Measurements from ENCODE around the gene MYOM3. TPM values are rescaled to one million over a fixed set of nuclear protein-coding genes. Genes with fewer than 3 reads are reported as not detected.

MYOM3 gene
- total and polyA plus RNA-seq, 2 of the 13 experiments (the other 11 are each of a cell fraction or from before 2014, with no cell fraction given), result 5.8 to 15.3 TPM

DNA sequence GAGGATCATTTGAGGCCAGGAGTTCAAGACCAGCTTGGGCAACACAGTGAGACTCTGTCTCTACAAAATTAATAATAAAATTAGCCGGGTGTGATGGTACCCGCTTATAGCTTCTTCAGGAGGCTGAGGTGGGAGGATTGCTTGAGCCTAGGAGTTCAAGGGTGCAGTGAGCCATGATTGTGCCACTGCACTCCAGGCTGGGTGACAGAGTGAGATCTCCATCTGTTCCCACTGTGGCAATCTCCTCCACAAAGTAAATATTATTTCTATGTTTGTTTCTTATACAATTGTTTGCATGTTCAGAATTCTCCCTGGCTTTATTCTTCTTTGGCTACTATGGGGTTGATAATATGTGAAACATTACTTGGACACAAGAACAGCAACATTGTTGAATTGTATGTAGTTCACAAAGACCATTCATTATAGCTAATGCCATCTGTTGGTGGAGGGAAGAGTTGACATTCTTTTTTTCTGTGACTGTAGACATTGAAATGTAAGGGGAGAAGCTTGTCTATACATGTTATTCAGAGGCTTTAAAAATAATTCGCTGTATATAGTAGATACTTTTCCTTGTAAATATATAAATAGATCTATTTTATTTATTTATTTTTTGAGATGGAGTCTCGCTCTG lies 84.0 kb downstream of the MYOM3 start (continued):
- TF ChIP-seq, protein P1, sequence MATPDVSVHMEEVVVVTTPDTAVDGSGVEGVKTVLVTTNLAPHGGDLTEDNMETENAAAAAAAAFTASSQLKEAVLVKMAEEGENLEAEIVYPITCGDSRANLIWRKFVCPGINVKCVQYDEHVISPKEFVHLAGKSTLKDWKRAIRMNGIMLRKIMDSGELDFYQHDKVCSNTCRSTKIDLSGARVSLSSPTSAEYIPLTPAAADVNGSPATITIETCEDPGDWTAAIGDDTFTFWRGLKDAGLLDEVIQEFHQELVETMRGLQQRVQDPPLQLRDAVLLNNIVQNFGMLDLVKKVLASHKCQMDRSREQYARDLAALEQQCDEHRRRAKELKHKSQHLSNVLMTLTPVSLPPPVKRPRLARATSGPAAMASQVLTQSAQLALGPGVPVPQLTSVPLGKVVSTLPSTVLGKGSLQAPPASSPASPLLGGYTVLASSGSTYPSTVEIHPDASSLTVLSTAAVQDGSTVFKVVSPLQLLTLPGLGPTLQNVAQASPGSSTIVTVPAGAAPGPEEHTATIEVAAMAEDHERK (CRISPR knock-in tag; IDR thresholded peaks at IDR 0.05; ENCODE audit: low read depth), result no peak
- no peak for TF ChIP-seq PITX1 (CRISPR knock-in tag; IDR thresholded peaks at IDR 0.05)
- TF ChIP-seq ZNF180 (CRISPR knock-in tag; IDR thresholded peaks at IDR 0.05; ENCODE audit: borderline replicate concordance, low read depth), result no peak
- TF ChIP-seq, protein P2, sequence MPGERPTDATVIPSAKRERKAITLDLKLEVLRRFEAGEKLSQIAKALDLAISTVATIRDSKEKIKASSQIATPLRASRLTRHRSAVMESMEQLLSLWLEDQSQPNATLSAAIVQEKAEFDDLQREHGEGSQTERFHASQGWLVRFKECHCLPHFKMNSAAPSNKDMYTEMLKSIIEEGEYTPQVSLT (CRISPR knock-in tag; IDR thresholded peaks at IDR 0.05; ENCODE audit: borderline replicate concordance, low read depth), result no peak
- TF ChIP-seq MAFK (conservative IDR thresholded peaks at IDR 0.05 in 1 of 2, IDR thresholded peaks at IDR 0.05 in 1 of 2; ENCODE audit: low read length in 2 of 2), result no peak
- TF ChIP-seq, protein P3, sequence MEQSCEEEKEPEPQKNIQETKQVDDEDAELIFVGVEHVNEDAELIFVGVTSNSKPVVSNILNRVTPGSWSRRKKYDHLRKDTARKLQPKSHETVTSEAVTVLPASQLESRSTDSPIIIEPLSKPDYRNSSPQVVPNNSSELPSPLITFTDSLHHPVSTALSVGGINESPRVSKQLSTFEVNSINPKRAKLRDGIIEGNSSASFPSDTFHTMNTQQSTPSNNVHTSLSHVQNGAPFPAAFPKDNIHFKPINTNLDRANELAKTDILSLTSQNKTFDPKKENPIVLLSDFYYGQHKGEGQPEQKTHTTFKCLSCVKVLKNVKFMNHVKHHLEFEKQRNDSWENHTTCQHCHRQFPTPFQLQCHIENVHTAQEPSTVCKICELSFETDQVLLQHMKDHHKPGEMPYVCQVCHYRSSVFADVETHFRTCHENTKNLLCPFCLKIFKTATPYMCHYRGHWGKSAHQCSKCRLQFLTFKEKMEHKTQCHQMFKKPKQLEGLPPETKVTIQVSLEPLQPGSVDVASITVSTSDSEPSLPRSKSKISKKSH (CRISPR knock-in tag; IDR thresholded peaks at IDR 0.05; ENCODE audit: borderline replicate concordance), result no peak
- no peak for TF ChIP-seq ZNF788 (CRISPR knock-in tag; IDR thresholded peaks at IDR 0.05; ENCODE audit: borderline replicate concordance)
- no peak for TF ChIP-seq FOXJ3 (CRISPR knock-in tag; IDR thresholded peaks at IDR 0.05; ENCODE audit: borderline replicate concordance)
- TF ChIP-seq, protein P4, sequence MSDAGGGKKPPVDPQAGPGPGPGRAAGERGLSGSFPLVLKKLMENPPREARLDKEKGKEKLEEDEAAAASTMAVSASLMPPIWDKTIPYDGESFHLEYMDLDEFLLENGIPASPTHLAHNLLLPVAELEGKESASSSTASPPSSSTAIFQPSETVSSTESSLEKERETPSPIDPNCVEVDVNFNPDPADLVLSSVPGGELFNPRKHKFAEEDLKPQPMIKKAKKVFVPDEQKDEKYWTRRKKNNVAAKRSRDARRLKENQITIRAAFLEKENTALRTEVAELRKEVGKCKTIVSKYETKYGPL (CRISPR knock-in tag; IDR thresholded peaks at IDR 0.05), result no peak
- no peak for TF ChIP-seq PHF8 (CRISPR knock-in tag; IDR thresholded peaks at IDR 0.05)
- TF ChIP-seq ARID2 (CRISPR knock-in tag; IDR thresholded peaks at IDR 0.05; ENCODE audit: borderline replicate concordance), result no peak
- TF ChIP-seq, protein P5, sequence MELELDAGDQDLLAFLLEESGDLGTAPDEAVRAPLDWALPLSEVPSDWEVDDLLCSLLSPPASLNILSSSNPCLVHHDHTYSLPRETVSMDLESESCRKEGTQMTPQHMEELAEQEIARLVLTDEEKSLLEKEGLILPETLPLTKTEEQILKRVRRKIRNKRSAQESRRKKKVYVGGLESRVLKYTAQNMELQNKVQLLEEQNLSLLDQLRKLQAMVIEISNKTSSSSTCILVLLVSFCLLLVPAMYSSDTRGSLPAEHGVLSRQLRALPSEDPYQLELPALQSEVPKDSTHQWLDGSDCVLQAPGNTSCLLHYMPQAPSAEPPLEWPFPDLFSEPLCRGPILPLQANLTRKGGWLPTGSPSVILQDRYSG (CRISPR knock-in tag; IDR thresholded peaks at IDR 0.05), result no peak
- no peak for TF ChIP-seq AGO2 (optimal IDR thresholded peaks at IDR 0.05; ENCODE audit: low read depth, low read length)
- no peak for TF ChIP-seq NFE2L1 (CRISPR knock-in tag; IDR thresholded peaks at IDR 0.05; ENCODE audit: borderline replicate concordance)
- TF ChIP-seq ZNF20 (CRISPR knock-in tag; IDR thresholded peaks at IDR 0.05), result no peak
- no peak for TF ChIP-seq KMT2A (CRISPR knock-in tag; IDR thresholded peaks at IDR 0.05)
- no peak for TF ChIP-seq KLF11 (CRISPR knock-in tag; IDR thresholded peaks at IDR 0.05)
- no peak for TF ChIP-seq EZH2 (conservative IDR thresholded peaks at IDR 0.05; ENCODE audit: low read depth, low read length)
- TF ChIP-seq, protein P6, sequence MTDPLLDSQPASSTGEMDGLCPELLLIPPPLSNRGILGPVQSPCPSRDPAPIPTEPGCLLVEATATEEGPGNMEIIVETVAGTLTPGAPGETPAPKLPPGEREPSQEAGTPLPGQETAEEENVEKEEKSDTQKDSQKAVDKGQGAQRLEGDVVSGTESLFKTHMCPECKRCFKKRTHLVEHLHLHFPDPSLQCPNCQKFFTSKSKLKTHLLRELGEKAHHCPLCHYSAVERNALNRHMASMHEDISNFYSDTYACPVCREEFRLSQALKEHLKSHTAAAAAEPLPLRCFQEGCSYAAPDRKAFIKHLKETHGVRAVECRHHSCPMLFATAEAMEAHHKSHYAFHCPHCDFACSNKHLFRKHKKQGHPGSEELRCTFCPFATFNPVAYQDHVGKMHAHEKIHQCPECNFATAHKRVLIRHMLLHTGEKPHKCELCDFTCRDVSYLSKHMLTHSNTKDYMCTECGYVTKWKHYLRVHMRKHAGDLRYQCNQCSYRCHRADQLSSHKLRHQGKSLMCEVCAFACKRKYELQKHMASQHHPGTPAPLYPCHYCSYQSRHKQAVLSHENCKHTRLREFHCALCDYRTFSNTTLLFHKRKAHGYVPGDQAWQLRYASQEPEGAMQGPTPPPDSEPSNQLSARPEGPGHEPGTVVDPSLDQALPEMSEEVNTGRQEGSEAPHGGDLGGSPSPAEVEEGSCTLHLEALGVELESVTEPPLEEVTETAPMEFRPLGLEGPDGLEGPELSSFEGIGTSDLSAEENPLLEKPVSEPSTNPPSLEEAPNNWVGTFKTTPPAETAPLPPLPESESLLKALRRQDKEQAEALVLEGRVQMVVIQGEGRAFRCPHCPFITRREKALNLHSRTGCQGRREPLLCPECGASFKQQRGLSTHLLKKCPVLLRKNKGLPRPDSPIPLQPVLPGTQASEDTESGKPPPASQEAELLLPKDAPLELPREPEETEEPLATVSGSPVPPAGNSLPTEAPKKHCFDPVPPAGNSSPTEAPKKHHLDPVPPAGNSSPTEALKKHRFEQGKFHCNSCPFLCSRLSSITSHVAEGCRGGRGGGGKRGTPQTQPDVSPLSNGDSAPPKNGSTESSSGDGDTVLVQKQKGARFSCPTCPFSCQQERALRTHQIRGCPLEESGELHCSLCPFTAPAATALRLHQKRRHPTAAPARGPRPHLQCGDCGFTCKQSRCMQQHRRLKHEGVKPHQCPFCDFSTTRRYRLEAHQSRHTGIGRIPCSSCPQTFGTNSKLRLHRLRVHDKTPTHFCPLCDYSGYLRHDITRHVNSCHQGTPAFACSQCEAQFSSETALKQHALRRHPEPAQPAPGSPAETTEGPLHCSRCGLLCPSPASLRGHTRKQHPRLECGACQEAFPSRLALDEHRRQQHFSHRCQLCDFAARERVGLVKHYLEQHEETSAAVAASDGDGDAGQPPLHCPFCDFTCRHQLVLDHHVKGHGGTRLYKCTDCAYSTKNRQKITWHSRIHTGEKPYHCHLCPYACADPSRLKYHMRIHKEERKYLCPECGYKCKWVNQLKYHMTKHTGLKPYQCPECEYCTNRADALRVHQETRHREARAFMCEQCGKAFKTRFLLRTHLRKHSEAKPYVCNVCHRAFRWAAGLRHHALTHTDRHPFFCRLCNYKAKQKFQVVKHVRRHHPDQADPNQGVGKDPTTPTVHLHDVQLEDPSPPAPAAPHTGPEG (CRISPR knock-in tag; IDR thresholded peaks at IDR 0.05), result no peak

All from HepG2 (cell line).